Fibroblast of lung (primary cell): ENCODE data around the gene SPATA2L.

Experiments used
- CTCF ChIP-seq, 2 donors: IDR thresholded peaks in 1 of 2; conservative IDR thresholded peaks in 1 of 2; 1 replicate in 1 of 2; 2 replicates in 1 of 2; pipeline ENCODE4 v1.5.1; 2011 to 2012; ENCODE audit warnings: low read length in 2 of 2, control low read depth in 1 of 2, inconsistent platforms in 1 of 2, low read depth in 1 of 2, mild to moderate bottlenecking in 1 of 2
- EZH2 ChIP-seq: IDR thresholded peaks from 2 replicates; pipeline ENCODE4 v1.5.1; 2012; ENCODE audit warnings: low read length, control low read depth, mild to moderate bottlenecking; ENCODE audit errors: missing control alignments

GRCh38 chr16:89730610-89731234, 29.2 kb upstream of the SPATA2L start:
- no peak for TF ChIP-seq EZH2
- TF ChIP-seq CTCF (conservative IDR thresholded peaks at IDR 0.05 in 1 of 2, IDR thresholded peaks at IDR 0.05 in 1 of 2; ENCODE audit: low read depth in 1 of 2, low read length in 2 of 2): no peak
